Ascending aorta (tissue), 2 donors: Measurements from ENCODE around the gene ACTL7A. TPM values are rescaled to one million over a fixed set of nuclear protein-coding genes. Genes with fewer than 3 reads are reported as not detected.
"Not testable (repeated sequence)": the region's sequence is repeated elsewhere in the genome, so short reads cannot be mapped to it uniquely, and the experiment has no call there.

ENCODE experiments used
- DNase-seq, 2 donors: peaks; one replicate each; pipeline ENCODE4 v3.0.0-alpha.2; 2019; ENCODE audit warnings: low spot score in 2 of 2
- H3K27ac ChIP-seq, 2 donors: fragments of 200-600 bp; sonication (generic); one replicate each; pipeline ENCODE4 v1.5.1; 2016 to 2017; ENCODE audit warnings: mild to moderate bottlenecking in 1 of 2
- H3K27me3 ChIP-seq: fragments of 200-600 bp; sonication (generic); one replicate; pipeline ENCODE4 v1.5.1; 2017
- H3K36me3 ChIP-seq, 2 donors: fragments of 200-600 bp; sonication (generic); one replicate each; pipeline ENCODE4 v1.5.1; 2016
- H3K4me1 ChIP-seq, 2 donors: fragments of 200-600 bp; sonication (generic); one replicate each; pipeline ENCODE4 v1.5.1; 2016 to 2017; ENCODE audit warnings: mild to moderate bottlenecking in 1 of 2
- H3K4me3 ChIP-seq, 2 donors: fragments of 200-600 bp; sonication (generic); one replicate each; pipeline ENCODE4 v1.5.1; 2016 to 2017; ENCODE audit warnings: mild to moderate bottlenecking in 1 of 2
- H3K9me3 ChIP-seq, 2 donors: fragments of 200-600 bp; sonication (generic); one replicate each; pipeline ENCODE4 v1.5.1; 2016
- CTCF ChIP-seq, 3 experiments: fragments of 200-600 bp in 2 of 3; fragments of 450-650 bp in 1 of 3; sonication (generic) in 2 of 3; IDR thresholded peaks; one replicate each; pipeline ENCODE4 v1.5.1; 2016 to 2019; ENCODE audit warnings: antibody characterized with exemption in 3 of 3, mild to moderate bottlenecking in 1 of 3, moderate library complexity in 1 of 3
- intact Hi-C: fragments of 100-400 bp; cut with DNase I; formaldehyde crosslinking; loops from one replicate; pipeline ENCODE4 v1.15.1; 2023
- total RNA-seq: library from RNA; depleted of rRNA; stranded (reverse); fragments of >200 nt; gene quantifications from one replicate; pipeline ENCODE4 v1.1.0, GENCODE V29; 2016

Gene ACTL7A
- total RNA-seq, 1 donor from 2014 or later, result not detected

GRCh38 chr9:108842610-108843295 lies 19.3 kb upstream of the ACTL7A start:
- no peaks in the 10 kb centered on the region for H3K36me3 ChIP-seq
- DNase-seq, result no peak
- H3K27ac ChIP-seq, result no peak overlapping the region
- TF ChIP-seq CTCF (IDR thresholded peaks at IDR 0.05), result no peak
- no peak overlapping the region for H3K4me3 ChIP-seq
- intact Hi-C loops, result no loop called here
- H3K9me3 ChIP-seq, result no peaks in the 10 kb centered on the region
- H3K27me3 ChIP-seq, result no peaks in the 10 kb centered on the region
- no peaks in the 10 kb centered on the region for H3K4me1 ChIP-seq

- H3K36me3 ChIP-seq, result no peaks in the 10 kb centered on the region
- no peak for TF ChIP-seq CTCF (IDR thresholded peaks at IDR 0.05)
- no peaks in the 10 kb centered on the region for H3K4me1 ChIP-seq
- H3K27ac ChIP-seq, result no peak overlapping the region
- intact Hi-C loops, result no loop called here
- no peak overlapping the region for H3K4me3 ChIP-seq
- H3K9me3 ChIP-seq, result no peaks in the 10 kb centered on the region
- no peaks in the 10 kb centered on the region for H3K27me3 ChIP-seq
- no peak for DNase-seq
Measured at GRCh38 chr9:108844391-108844790, 17.7 kb upstream of the ACTL7A start.

GRCh38 chr9:108844856-108845255 lies 17.2 kb upstream of the ACTL7A start:
- no peaks in the 10 kb centered on the region for H3K9me3 ChIP-seq
- DNase-seq, result no peak
- H3K27ac ChIP-seq, result no peak overlapping the region
- H3K36me3 ChIP-seq, result no peaks in the 10 kb centered on the region
- intact Hi-C loops, result no loop called here
- H3K4me3 ChIP-seq, result no peak overlapping the region
- H3K4me1 ChIP-seq, result no peaks in the 10 kb centered on the region
- no peak for TF ChIP-seq CTCF (IDR thresholded peaks at IDR 0.05)
- no peaks in the 10 kb centered on the region for H3K27me3 ChIP-seq

GRCh38 chr9:108845507-108845906 lies 16.6 kb upstream of the ACTL7A start:
- no peak overlapping the region for H3K4me3 ChIP-seq
- H3K9me3 ChIP-seq, result no peaks in the 10 kb centered on the region
- no peak overlapping the region for H3K27ac ChIP-seq
- intact Hi-C loops, result no loop called here
- TF ChIP-seq CTCF (IDR thresholded peaks at IDR 0.05), result no peak
- no peaks in the 10 kb centered on the region for H3K36me3 ChIP-seq
- H3K4me1 ChIP-seq, result no peaks in the 10 kb centered on the region
- no peaks in the 10 kb centered on the region for H3K27me3 ChIP-seq
- DNase-seq, result no peak

- intact Hi-C loops, result no loop called here
- Histone ChIP-seq H3K27me3 (no peaks in the 10 kb centered on the region), H3K27ac (no peak overlapping the region), H3K9me3 (no peaks in the 10 kb centered on the region), H3K4me3 (no peak overlapping the region), H3K36me3 (no peaks in the 10 kb centered on the region), H3K4me1 (no peaks in the 10 kb centered on the region)
- TF ChIP-seq CTCF (IDR thresholded peaks at IDR 0.05), result no peak
- DNase-seq, result no peak
Measured at GRCh38 chr9:108845947-108846346, 16.1 kb upstream of the ACTL7A start.

- H3K36me3 ChIP-seq, H3K9me3 ChIP-seq, H3K4me1 ChIP-seq, H3K4me3 ChIP-seq, H3K27ac ChIP-seq, H3K27me3 ChIP-seq, DNase-seq, intact Hi-C loops: not testable (repeated sequence)
Measured at GRCh38 chr9:108848296-108848695, 13.8 kb upstream of the ACTL7A start.
